ENCODE data around the gene CFAP20DC.

GRCh38 chr3:58899159-58899952 lies 150.5 kb downstream of the CFAP20DC start:
- TF ChIP-seq CTCF (IDR thresholded peaks at IDR 0.05) (no peak), POLR2AphosphoS5 (IDR thresholded peaks at IDR 0.05) (no peak), EP300 (IDR thresholded peaks at IDR 0.05) (no peak)

Measured in gastroesophageal sphincter (tissue), 3 donors.